Kidney tubule cell (primary cell): ENCODE measurements around the gene LIG1.
"Not testable (repeated sequence)": the region's sequence is repeated elsewhere in the genome, so short reads cannot be mapped to it uniquely, and the experiment has no call there.

ENCODE experiments used
- DNase-seq: peaks from one replicate; pipeline ENCODE4 v3.0.0-alpha.2; 2018; ENCODE audit warnings: low spot score

Gene LIG1

DNA sequence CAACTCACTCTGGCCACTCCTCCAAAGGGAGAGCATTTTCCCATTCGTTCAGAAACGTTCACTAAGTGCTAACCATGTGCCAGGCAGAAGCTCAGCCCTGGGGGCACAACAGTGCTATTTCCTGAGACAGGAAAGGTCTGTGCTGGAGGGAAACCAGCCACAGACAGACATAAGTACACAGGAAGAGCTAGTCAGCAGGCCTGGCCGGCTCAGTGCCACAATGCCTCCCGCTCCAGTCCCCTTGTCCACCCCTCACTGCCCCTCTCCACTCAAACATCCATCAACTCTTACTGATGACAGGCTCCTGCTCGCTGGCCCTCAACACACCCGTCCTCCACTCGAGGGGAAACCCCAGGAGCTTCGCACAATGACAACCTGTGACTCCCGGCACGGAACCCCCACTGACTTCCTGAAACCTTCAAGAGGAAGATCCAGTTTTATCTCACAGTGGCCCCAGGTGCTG is 48.2 kb downstream of the LIG1 start:
- DNase-seq = no peak

DNA sequence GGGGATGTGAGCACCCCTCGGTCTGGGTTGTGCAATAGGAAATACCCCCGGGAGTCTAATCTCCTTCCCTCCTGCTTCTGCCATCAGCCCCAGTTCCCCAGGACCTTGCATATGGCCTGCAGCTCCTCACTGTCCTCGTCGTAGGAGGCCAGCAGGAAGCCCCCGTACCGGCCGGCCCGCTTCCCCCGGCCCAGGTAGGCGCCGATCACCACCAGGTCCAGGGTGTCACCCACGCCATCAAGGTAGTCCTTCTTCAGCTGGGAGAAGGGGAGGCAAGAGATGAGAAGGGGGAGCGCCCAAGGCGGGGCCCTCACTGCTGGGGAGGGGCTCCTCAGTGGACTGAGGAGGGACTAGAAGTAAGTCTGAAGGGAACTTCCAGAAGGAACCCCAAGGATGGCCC is 49.1 kb downstream of the LIG1 start:
- no peak for DNase-seq

DNA sequence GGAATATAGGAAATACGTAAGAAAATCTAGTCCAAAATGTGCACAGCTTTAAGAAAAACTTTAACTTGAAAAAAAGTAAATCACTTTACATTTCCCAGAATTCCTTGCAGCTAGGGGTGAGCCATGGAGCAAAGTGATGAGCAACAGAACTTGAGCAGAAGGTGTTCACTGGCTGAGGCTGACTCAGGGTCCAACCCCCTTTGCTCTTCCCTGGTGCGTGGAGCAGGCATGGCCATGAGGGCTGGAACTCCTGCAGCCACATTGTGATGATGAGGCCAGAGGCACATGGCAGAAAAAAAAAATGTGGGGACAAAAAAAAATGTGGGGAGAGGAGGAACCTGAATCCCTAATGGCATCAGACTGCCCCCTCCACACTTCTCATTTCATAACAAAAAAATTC is 49.6 kb downstream of the LIG1 start:
- no peak for DNase-seq

DNA sequence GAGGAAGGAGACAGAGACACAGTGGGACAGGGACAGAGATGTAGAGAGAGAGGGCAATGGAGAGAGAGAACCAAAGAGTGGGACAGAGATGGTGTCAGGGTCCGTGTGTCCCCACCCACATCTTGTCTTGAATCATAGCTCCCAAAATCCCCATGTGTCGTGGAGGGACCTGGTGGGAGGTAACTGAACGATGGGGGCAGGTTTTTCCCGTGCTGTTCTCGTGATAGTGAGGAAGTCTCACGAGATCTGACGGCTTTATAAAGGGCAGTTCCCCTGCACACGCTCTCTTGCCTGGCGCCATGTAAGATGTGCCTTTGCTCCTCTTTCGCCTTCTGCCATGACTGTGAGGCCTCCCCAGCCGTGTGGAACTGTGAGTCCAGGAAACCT is 52.0 kb downstream of the LIG1 start:
- no peak for DNase-seq

DNA sequence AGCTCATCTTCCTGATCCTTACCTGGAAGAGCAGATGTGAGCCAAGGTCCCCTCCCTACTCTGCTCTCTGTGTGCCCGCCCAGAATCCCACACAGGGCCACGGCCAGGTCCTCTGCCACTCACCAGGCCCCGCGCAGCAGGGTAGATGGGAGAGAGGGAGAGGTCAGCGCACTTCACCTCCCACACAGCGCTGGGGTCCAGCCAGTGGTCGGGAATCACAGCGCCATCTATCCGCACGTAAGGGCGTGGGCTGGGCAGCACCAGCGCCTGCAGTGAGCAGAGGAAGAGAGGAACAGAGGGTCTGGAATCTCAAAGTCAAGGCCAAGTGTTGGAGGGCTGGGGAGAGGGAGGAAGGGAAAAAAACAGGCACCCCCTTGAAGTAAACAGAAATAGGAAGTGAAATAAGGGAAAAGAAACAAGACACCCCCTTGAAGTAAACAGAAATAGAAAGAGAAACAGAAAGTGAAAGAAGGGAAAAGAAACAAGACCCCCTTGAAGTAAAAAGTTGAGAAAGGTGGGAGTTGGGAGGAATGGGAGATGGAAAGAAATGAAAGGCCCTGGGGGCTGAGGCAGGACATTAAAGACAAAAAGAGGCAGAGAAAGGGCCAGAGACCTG is 52.5 kb downstream of the LIG1 start:
- DNase-seq = no peak

DNA sequence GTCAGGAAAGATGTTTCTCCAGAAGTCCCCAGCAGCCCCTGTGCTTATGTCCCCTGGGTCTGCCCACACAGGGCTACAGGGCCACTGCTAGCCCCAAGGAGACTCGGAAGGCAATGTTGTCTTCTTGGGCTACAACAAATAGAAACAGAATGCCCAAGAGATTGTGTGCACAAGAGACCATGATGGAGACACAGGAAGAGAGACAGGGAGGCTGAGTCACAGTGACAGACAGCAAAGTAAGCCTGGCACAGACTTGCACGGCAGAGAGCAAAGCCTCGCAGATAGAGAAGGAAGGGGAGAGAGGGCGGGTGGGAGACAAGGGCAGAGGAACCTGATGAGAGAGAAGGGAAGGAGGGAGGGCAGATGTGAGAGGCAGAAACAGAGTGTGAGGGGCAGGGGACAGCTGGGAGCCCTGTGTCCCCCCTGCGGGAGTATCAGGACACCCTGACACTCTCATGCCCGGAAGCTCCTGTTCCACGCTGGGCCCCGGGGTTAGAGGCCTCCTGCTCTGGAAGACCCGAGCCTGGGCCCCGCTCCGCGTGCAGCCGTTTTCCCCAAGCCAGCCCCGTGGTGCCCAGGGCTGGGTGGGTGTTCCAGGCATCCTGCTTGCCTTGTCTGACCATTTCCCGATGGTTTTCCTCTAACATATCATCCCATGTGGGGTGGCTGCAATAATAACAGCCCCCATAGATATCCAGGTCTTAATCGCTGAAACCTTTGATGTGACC is 56.8 kb downstream of the LIG1 start:
- DNase-seq = peak; percentile 24

DNA sequence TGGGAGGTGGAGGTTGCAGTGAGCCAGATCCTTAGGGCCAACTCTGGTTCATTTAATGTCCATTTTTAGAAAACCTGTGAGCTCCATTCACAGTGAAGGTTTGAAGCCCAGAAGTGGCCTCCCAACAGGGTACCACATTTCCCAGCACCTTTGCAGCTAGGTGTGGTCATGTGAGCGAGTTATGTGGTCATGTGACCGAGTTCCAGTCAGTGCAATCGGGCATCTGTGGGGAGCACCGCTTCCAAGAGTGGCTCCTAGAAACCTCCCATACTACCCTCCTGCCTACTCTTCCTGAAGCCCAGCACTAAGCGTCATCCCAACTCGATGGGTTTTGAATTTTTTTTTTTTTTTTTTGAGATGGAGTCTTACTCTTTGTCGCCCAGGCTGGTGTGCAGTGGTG is 58.9 kb downstream of the LIG1 start:
- DNase-seq = no peak

DNA sequence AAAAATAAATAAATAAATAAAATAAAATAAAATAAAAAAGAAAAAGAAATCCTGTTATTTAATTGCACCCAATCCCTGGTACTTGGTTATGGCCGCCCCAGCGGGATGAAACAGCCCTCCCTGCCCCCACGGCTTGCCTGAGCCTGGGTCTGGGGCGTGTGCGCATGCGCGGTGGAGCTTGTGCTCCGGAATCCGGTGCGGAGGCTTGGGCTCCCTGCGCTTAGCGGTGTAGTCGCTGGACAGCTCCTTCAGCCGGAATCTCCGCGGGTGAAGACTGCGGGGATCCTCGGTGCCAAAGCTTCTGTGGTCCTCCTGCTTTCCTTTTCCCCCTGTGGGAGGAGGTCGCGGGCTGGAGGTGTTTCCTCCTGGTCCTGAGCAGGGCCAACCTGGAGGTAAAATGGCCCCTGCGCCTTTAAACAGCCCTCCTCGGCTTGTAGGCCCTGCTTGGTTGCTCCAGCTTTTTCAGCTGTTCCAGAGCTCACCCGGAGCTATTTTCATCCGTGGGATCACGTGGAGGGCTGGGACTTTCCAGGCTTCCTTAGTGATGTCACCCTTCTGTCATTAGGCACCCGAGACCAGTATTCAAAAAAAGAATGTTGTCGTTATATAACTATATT is 59.7 kb downstream of the LIG1 start, which contains the start of gene PLA2G4C:
TSS of gene PLA2G4C (minus strand) at position 468 of the 617 bp plus-strand sequence. CDS start 4,288 bp downstream, outside the sequence.
- peak; percentile 95 for DNase-seq

DNA sequence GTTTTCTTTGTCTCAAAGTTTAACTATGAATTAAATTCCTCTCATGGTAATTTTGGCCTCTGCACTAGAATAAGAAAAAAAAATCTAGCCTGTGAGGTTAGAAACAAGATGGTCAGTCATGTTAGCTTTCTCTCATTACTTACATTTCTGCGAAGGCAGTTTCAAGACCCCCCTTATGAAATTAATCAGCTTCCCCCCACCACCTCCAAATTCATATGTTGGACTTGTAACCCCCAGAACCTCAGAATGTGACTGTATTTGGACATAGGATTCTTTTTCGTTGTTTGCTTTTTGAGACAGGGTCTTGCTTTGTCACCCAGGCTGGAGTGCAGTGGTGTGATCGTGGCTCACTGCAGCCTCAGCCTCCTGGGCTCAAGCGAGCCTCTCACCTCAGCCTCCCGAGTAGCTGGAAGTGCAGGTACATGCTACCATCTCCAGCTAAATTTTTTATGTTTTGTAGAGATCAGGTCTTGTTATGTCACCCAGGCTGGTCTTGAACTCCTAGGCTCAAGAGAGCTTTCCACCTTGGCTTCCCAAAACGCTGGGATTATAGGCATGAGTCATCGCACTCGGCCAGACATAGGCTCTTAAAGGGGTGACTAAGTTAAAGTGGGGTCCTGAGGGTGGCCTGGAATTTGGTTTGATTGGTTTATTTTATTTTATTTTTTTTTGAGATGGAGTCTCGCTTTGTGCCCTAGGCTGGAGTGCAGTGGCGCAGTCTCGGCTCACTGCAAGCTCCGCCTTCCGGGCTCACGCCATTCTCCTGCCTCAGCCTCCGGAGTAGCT is 61.0 kb downstream of the LIG1 start:
- no peak for DNase-seq

DNA sequence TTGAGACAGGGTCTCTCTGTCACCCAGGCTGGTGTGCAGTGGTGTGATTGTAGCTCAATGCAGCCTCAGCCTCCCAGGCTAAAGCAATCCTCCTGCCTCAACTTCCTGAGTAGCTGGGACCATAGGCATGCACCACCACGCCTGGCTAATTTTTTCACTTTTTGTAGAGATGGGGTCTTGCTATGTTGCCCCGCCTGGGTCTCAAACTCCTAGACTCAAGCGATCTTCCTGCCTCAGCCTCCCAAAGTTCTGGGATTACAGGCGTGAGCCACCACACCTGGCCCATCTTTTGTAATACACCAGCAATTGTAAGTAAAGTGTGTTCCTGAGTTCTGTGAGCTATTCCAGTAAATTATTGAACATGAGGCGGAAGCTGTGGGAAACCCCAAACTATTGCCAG is 66.2 kb downstream of the LIG1 start:
- no peak for DNase-seq

DNA sequence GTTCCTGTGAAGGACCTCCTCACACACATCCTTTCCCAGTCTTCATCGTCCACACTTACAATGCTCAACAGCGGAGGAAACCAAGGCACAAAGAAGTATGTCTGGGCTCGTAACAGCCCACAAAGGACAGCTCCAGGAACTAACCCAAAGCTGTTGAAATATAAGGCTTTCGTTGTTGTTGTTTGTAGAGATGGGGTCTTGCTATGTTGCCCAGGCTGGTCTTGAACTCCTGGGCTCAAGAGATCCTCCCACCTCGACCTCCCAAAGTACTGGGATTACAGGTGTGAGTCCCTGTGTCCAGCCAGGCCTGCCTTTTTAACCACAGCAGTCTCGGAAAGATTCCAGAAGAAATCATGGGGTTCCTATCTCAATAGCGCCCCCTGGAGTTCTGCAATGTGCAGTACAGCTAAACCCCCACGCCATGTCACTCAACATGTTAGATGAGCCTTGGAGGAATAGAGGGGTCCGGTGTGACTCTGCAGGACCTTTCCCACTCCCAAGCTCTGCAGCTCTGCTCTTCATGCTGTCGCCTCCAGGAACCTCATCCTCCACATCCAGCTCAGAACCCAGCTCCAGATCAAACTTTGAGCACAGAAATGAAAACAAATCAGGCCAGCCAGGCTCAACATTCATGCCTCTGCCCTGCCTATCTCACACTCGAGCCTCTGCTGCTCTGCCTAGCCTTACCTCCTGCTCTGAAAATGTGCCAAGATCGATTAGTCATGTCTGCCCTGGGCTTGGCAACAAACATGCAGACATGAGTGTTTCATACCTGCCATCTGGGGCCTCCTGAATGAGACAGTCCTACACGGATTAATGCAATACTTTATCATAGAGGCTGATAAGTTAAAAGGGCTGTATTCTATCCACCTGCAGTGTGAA is 67.0 kb downstream of the LIG1 start:
- peak; percentile 64 for DNase-seq

DNA sequence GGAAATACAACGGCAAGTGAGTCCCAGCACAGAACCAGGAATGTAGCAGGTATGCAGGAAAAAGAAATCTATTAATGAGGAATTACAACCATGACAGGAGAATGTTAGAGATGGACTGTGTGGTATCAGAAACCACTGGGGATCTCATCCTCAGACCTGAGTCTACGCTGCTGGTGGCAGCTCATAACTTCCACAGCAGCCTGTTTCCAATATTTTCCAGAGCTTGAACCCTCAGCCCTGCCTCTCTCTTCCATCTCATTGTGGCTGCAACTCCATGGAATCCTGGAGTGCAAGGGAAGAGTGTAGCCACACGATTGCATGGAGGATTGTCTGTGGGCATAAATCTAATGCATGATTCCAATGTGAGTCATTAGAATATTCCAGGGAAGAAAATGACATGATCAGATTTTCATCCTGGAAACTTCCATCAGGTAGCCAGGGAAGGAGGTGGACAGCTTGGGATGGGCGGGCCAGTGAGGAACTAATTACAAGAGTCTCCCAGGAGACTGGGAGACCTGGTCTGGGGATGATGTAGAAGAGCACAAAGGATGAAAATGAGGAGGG is 74.5 kb downstream of the LIG1 start:
- no peak for DNase-seq

DNA sequence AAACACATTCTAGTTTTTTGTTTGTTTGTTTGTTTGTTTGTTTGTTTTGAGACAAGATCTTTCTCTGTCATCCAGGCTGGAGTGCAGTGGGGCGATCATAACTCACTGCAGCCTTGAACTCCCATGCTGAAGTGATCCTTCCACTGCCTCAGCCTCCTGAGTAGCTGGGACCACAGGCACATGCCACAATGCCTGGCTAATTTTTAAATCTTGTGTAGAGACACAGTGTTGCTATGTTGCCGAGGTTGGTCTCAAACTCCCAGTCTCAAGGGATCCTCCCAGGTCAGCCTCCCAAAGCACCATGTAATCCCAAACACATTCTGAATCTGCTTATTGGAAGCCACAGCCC is 75.3 kb downstream of the LIG1 start:
- DNase-seq = no peak

DNA sequence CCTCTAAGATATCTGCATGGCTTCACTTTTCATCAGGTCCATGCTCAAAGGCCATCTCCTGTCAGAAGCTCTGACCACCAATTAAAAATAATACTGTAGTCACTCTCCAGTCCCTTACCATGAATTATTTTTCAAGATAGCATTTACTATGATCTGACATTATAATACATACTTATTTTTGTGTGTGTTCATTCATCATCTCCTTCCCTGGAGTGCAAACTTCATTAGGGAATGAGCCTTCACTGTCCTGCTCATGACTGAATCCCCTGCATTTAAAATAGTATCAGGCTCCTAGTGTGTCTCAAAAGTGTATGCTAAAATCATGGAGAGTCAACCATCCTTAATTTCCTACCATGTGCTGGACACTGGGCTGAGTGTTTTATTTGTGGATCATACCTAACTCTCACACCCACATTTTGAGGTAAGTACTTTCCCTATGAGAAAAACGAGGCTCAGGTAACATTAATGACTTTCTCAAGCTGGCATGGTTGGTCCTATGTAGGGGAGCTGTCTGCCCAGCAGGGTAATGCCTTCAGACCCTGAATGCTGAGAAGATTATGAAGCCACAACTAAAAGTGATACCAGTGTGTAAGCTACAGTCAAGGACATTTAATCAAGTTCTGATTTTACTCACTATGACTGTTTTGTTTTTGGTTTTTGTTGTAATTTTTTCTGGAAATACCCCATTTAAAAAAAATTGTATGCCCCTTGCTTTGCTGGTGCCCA is 75.9 kb downstream of the LIG1 start:
- DNase-seq = no peak

DNA sequence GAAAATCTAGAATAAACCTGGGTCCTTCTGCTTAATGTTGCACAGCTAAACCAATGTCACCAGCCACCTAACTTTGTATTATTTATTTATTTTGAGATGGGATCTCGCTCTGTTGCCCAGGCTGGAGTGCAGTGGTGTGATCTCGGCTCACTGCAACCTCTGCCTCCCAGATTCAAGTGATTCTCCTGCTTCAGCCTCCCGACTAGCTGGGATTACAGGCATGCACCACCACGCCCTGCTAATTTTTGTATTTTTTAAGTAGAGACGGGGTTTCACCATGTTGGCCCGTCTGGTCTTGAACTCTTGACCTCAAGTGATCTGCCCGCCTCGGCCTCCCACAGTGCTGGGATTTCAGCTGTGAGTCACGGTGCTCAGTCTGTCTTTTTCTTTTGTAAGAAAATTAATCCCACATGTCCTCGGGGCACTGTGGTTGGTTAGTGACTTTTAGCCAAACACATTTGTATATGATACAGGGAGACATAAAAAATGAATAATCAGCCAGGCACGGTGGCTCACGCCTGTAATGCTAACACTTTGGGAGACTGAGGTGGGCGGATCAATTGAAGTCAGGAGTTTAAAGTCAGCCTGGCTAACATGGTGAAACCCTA is 78.9 kb downstream of the LIG1 start:
- DNase-seq = peak; percentile 19

DNA sequence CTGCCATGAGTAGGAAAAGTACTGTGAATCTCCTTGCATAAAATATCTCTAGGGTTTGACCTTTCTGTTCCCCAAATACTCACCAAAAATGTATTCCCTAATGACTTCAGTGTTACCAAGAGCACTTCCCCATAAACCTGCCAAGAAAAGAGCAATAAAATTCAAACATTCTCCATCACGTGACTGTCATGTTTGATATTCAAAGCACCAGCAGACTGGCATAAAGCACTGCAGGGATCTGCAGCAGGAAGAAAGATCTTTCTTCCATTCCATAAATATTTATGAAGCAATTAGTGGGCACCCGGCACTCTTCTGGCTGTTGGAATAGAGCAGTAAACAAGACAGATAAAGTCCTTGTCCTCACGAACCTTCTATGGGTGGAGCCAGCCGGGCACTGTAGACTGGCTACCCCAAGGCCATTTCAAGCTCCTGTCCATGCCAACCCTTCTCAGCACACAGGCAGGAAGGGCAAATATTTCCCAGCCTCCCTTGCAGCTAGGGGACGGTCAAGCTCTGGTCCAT is 79.8 kb downstream of the LIG1 start:
- DNase-seq = no peak

DNA sequence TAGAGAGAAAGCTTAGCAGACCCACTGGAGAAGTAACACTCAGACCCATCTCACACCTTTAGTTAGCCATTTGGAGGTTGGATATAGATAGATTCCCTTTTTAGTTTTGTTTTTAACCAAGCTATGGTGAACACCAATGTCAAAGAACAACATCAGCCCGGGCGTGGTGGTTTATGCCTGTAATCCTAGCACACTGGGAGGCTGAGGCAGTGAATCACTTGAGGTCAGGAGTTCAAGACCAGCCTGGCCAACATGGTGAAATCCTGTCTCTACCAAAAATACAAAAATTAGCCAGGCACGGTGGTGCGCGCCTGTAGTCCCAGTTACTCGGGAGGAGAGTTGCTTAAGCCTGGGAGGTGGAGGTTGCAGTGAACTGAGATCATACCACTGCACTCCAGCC is 81.2 kb downstream of the LIG1 start:
- DNase-seq = not testable (repeated sequence)

DNA sequence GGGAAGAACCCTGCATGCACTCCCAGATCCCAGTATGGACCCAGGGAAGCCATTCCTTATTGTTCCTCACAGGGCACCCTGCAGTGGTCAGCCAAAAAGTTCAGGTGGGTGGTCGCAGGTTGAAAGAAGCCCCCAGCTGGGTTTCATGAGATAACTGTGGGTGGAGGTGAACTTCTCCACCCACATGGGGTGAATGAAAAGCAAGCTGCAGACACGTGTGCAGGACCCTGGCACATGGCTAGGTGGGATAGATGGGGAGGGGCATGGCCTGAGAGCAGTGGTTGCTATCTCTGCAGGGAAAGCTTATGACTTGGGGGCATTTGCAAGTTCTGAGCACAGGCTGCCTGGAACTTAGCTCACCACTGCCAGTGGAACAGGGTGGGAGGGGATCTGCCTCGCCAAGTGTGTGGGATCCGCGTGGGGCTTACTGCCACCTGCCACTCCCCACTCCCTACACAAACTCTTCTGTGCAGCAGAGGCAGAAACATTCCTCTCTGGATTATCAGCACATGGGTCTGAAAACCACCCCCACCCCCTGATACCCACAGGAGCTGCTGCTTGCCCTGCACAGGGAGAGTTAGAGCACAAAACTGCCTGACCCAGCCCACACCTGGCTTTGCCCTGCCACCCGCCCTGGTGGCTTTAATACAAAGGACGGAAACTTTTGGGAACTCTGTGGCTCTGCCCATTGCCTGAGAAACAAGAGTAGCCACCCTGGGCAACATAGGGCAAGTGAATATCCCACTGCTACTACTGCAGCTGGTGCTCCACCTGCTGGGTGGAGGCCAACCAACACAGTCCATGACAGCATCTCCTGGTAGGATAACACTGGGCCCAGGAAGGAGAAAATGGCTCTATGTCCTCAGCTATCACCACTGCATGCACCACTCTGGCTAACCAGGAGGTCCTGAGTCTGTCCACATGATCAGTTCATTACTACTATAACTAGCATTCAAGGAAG is 84.0 kb downstream of the LIG1 start:
- DNase-seq = no peak

DNA sequence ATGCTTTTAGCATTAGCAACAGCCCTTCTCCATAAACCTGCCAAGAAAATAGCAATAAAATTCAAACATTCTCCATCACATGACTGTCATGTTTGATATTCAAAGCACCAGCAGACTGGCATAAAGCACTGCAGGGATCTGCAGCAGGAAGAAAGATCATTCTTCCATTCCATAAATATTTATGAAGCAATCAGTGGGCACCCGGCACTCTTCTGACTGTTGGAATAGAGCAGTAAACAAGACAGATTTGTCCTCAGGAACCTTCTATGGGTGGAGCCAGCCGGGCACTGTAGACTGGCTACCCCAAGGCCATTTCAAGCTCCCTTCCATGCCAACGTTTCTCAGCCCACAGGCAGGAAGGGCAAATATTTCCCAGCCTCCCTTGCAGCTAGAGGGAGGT is 85.1 kb downstream of the LIG1 start:
- DNase-seq = no peak
